Stomach (tissue), 4 donors: ENCODE measurements around the gene MAN2A1.

ENCODE experiments used
- POLR2A ChIP-seq, 4 donors: fragments of 450-650 bp; IDR thresholded peaks; one replicate each; pipeline ENCODE4 v1.6.1; 2016; ENCODE audit warnings: antibody characterized with exemption in 4 of 4, control low read depth in 2 of 4, mild to moderate bottlenecking in 1 of 4, moderate library complexity in 1 of 4
- TF ChIP-seq, protein P1 (sequence below), 7 experiments: fragments of 450-650 bp in 4 of 7; fragments of 200-600 bp in 3 of 7; sonication (generic) in 3 of 7; IDR thresholded peaks; one replicate each; pipeline ENCODE4 v1.5.1; 2016 to 2019; ENCODE audit warnings: antibody characterized with exemption in 7 of 7, control low read depth in 2 of 7, mild to moderate bottlenecking in 1 of 7

DNA sequence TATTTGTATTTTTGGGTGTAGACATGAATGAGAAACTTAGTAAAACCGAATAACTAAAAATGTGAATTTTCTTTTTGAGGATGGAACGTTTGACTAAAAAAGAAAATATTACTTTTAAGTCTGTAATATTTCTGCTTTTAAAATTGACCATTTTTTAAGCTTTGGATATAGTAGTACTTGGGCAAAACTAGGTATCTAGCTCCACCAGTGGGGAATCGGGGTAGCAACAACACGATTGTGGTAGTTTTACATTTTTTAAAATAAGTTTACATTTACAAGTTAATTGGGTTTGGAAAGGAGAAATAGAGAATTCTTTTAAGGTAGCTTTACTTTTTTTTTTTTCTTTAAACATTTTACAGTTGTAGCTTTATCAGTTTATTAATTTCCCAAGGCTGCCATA is 154.4 kb downstream of the MAN2A1 start:
- TF ChIP-seq, protein P1, sequence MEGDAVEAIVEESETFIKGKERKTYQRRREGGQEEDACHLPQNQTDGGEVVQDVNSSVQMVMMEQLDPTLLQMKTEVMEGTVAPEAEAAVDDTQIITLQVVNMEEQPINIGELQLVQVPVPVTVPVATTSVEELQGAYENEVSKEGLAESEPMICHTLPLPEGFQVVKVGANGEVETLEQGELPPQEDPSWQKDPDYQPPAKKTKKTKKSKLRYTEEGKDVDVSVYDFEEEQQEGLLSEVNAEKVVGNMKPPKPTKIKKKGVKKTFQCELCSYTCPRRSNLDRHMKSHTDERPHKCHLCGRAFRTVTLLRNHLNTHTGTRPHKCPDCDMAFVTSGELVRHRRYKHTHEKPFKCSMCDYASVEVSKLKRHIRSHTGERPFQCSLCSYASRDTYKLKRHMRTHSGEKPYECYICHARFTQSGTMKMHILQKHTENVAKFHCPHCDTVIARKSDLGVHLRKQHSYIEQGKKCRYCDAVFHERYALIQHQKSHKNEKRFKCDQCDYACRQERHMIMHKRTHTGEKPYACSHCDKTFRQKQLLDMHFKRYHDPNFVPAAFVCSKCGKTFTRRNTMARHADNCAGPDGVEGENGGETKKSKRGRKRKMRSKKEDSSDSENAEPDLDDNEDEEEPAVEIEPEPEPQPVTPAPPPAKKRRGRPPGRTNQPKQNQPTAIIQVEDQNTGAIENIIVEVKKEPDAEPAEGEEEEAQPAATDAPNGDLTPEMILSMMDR (IDR thresholded peaks at IDR 0.05): no peak
- no peak for TF ChIP-seq POLR2A (IDR thresholded peaks at IDR 0.05)
